Endothelial cell (in vitro differentiated cells): Measurements from ENCODE around the gene TMEM217. TPM values are rescaled to one million over a fixed set of nuclear protein-coding genes. Genes with fewer than 3 reads are reported as not detected.

Experiments
- DNase-seq: peaks from one replicate; pipeline ENCODE4 v3.0.0; 2021; ENCODE audit warnings: low spot score
- H3K27ac Mint-ChIP-seq: one replicate; pipeline ENCODE4 v1.8.0; 2021; ENCODE audit warnings: mixed read lengths, inconsistent platforms; ENCODE audit not compliant: unreplicated experiment
- H3K27me3 Mint-ChIP-seq: one replicate; pipeline ENCODE4 v1.8.0; 2021; ENCODE audit warnings: mild to moderate bottlenecking, moderate library complexity, mixed read lengths, inconsistent platforms; ENCODE audit not compliant: unreplicated experiment
- H3K36me3 Mint-ChIP-seq: one replicate; pipeline ENCODE4 v1.8.0; 2021; ENCODE audit warnings: mild to moderate bottlenecking, low read depth, mixed read lengths, inconsistent platforms; ENCODE audit not compliant: unreplicated experiment
- H3K4me1 Mint-ChIP-seq: one replicate; pipeline ENCODE4 v1.8.0; 2021; ENCODE audit warnings: mild to moderate bottlenecking, mixed read lengths, inconsistent platforms; ENCODE audit not compliant: unreplicated experiment
- H3K4me3 Mint-ChIP-seq: one replicate; pipeline ENCODE4 v1.8.0; 2021; ENCODE audit warnings: mild to moderate bottlenecking, mixed read lengths, inconsistent platforms; ENCODE audit not compliant: unreplicated experiment
- H3K9me3 Mint-ChIP-seq: one replicate; pipeline ENCODE4 v1.8.0; 2021; ENCODE audit warnings: mixed read lengths, inconsistent platforms; ENCODE audit not compliant: unreplicated experiment
- CTCF ChIP-seq: fragments of 200-600 bp; sonication (generic); IDR thresholded peaks from one replicate; pipeline ENCODE4 v1.5.0; 2021; ENCODE audit warnings: antibody characterized with exemption; ENCODE audit not compliant: unreplicated experiment
- total RNA-seq: library from RNA; stranded (reverse); fragmentation: NEBNext Ultra II Directional; extraction: Animal tissue kit (Norgen Biotek cat#: 25700); gene quantifications from one replicate; pipeline ENCODE4 v1.2.1, GENCODE V29; 2021; ENCODE audit not compliant: unreplicated experiment

TMEM217 gene
- total RNA-seq, 1 donor from 2014 or later, result 5.4 TPM

DNA sequence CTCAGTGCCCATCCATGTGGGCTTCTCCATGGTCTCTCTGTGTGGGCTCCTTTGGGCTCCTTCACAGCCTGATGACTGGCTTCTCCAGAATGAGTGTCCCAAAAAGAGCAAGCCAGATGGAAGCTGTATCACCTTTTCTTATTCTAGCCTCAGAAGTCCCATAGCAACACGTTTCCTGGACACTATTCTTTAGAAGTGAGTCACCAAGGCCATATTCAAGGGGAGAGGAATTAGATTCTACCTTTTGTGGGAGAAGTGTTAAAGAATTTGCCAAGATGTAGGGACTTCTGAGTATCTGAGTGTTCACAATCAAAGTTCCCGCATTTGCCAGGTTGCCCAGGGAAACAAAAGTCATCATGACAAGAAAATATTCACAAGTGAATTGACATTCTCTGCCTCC, 21.0 kb downstream of the TMEM217 start:
- Mint-ChIP-seq H3K36me3 (no peaks in the 10 kb centered on the region), H3K27ac (no peak overlapping the region), H3K27me3 (no peaks in the 10 kb centered on the region), H3K4me3 (no peak overlapping the region), H3K9me3 (no peaks in the 10 kb centered on the region), H3K4me1 (peaks cover 20% of the 10 kb centered on the region)
- no peak for DNase-seq
- no peak for TF ChIP-seq CTCF

- Mint-ChIP-seq H3K9me3 (no peaks in the 10 kb centered on the region), H3K4me1 (peaks cover 21% of the 10 kb centered on the region), H3K4me3 (no peak overlapping the region), H3K36me3 (no peaks in the 10 kb centered on the region), H3K27me3 (no peaks in the 10 kb centered on the region), H3K27ac (no peak overlapping the region)
- DNase-seq, result no peak
- TF ChIP-seq CTCF, result no peak
Observed at GRCh38 chr6:37233541-37233940, 24.4 kb downstream of the TMEM217 start.

DNA sequence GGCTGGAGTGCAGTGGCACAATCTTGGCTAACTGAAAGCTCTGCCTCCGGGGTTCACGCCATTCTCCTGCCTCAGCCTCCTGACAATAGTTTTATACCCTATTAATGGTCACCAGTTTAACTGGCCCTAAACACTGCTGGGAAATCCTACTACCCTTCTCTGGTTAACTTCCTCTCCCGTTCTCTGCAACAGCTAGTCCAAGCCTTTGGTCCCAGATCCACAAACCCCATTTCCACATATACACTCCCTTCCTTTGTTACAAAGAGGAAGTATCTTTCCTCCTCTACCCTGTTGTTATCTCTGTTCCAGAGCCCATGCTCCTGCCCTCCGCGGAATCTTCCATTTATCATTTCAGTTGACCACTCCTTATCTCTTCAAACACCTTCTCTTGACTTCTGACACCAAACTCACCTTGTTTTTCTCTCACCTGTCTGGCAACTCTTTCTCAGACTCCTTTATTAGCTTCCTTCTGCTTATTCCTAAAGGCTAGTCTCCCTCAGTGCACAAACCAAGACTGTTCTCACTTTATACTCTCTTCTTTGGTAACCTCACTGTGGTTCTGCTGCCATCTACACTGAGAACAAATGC, 25.4 kb downstream of the TMEM217 start:
- H3K36me3 Mint-ChIP-seq, result no peaks in the 10 kb centered on the region
- H3K4me3 Mint-ChIP-seq, result no peak overlapping the region
- H3K27ac Mint-ChIP-seq, result peak overlapping the region; percentile 87
- no peaks in the 10 kb centered on the region for H3K9me3 Mint-ChIP-seq
- no peak for TF ChIP-seq CTCF
- no peaks in the 10 kb centered on the region for H3K27me3 Mint-ChIP-seq
- DNase-seq, result no peak
- H3K4me1 Mint-ChIP-seq, result peaks cover 21% of the 10 kb centered on the region

DNA sequence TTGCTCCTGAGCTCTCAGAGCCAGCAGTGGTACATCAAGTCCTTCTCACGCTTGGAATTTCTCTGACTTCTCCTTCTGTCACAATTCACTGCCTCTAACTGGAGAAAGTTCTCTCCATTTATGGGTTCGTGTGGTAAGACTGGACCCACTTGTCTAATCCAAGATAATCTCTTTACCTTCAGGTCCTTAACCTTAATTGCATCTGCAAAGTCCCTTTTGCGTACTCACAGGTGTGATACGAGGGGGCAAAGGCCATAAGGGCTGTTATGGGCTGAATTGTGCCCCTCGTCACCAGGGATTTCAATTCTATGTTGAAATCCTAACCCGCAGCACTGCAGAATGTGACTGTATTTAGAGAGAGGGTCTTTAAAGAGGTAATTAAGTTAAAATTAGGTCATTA, 27.8 kb downstream of the TMEM217 start:
- TF ChIP-seq CTCF, result no peak
- DNase-seq, result no peak
- Mint-ChIP-seq H3K9me3 (no peaks in the 10 kb centered on the region), H3K4me1 (peaks cover 18% of the 10 kb centered on the region), H3K36me3 (no peaks in the 10 kb centered on the region), H3K4me3 (no peak overlapping the region), H3K27me3 (no peaks in the 10 kb centered on the region), H3K27ac (no peak overlapping the region)

- no peak for DNase-seq
- no peaks in the 10 kb centered on the region for H3K27me3 Mint-ChIP-seq
- no peaks in the 10 kb centered on the region for H3K9me3 Mint-ChIP-seq
- TF ChIP-seq CTCF, result no peak
- H3K4me3 Mint-ChIP-seq, result no peak overlapping the region
- no peaks in the 10 kb centered on the region for H3K36me3 Mint-ChIP-seq
- no peak overlapping the region for H3K27ac Mint-ChIP-seq
- peaks cover 12% of the 10 kb centered on the region for H3K4me1 Mint-ChIP-seq
Observed at GRCh38 chr6:37225350-37226169, 32.4 kb downstream of the TMEM217 start.
